Measurements from ENCODE around the gene IL21R.

The IL21R gene

DNA sequence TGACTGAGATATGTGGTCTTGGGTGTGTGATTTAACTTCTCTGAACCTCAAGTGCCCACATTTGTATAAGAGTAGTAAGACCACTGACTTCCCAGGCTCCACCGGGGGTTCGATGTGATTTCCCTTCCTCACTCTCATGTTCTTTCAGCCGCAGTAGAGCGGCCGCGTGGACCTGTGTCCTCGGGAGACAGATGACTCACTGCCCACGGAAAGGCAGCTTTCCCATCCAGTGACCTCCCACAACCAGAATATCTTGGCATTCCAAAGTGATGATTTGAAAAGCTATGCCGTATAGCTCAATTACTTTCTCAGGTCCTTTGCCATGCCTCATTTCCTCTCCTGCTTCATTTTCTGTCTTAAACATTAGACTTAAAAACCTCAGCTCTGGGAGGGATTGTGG, 73.6 kb downstream of the IL21R start:
- TF ChIP-seq GATA2 (IDR thresholded peaks at IDR 0.05; ENCODE audit: low read depth, low read length) (no peak), GATA3 (IDR thresholded peaks at IDR 0.05; ENCODE audit: low read depth, low read length) (no peak)

DNA sequence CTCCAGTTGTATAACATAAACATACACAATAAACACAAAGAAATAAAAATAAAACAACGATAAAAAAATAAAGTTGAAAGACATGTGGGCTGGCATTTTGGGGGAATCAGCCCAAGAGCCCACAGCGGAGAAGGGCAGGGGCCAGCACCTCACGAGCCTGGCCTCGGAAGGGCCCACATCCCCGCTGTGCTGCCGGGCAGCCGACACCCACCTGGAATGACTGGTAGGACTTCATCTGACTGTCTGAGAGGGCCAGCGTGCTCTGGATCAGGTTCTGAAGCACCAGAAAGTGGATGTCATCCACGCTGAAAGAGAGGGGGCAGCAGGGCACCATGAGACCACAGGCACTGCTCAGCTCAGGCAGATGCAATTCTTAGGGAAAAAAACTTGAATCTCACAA, 74.3 kb downstream of the IL21R start:
- TF ChIP-seq GATA2 (IDR thresholded peaks at IDR 0.05; ENCODE audit: low read depth, low read length) (no peak), GATA3 (IDR thresholded peaks at IDR 0.05; ENCODE audit: low read depth, low read length) (no peak)

GRCh38 chr16:27480761-27481160, 78.8 kb downstream of the IL21R start:
- TF ChIP-seq GATA2 (IDR thresholded peaks at IDR 0.05; ENCODE audit: low read depth, low read length) = no peak
- TF ChIP-seq GATA3 (IDR thresholded peaks at IDR 0.05; ENCODE audit: low read depth, low read length) = no peak

- TF ChIP-seq GATA3 (IDR thresholded peaks at IDR 0.05; ENCODE audit: low read depth, low read length) = no peak
Observed at GRCh38 chr16:27481282-27481934, 79.4 kb downstream of the IL21R start.

DNA sequence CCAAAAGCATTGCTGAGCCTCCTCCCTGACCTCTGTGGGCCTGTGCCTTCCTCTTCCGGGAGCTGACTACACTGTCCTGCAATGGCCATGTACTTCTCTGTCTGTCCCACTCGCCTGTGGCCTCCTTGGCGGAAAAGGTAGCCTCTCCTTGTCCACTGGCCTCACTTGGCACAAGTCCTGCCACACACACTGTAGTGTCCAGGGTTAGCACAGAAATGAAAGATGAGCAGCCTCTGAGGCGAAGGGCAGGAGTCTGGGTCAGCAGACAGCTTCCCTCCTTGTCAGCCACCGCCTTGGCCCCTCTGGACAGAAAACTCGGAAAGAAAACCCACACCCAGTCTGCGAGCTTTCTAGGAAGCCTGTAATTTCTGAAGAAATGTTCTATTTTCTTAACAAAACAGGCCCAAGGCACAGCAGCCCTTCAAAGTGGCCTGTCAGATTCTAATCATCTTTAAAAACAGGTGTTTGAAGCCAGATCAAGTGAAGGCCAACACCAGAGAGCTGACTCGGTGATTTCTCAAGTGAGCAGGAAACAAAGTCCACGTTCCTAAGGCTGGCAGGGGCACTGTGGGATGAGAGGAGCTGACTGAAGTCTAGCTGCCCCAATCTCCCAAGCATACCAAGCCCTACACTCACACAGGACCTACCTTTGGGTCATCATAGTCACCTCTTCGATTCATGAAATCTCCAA, 80.6 kb downstream of the IL21R start:
- TF ChIP-seq GATA3 (IDR thresholded peaks at IDR 0.05; ENCODE audit: low read depth, low read length) = no peak
- TF ChIP-seq GATA2 (IDR thresholded peaks at IDR 0.05; ENCODE audit: low read depth, low read length) = no peak

- TF ChIP-seq GATA2 (IDR thresholded peaks at IDR 0.05; ENCODE audit: low read depth, low read length) = no peak
- TF ChIP-seq GATA3 (IDR thresholded peaks at IDR 0.05; ENCODE audit: low read depth, low read length) = no peak
Observed at GRCh38 chr16:27483088-27483437, 81.1 kb downstream of the IL21R start.

GRCh38 chr16:27483624-27484023, 81.7 kb downstream of the IL21R start:
- TF ChIP-seq GATA3 (IDR thresholded peaks at IDR 0.05; ENCODE audit: low read depth, low read length) (no peak), GATA2 (IDR thresholded peaks at IDR 0.05; ENCODE audit: low read depth, low read length) (no peak)

DNA sequence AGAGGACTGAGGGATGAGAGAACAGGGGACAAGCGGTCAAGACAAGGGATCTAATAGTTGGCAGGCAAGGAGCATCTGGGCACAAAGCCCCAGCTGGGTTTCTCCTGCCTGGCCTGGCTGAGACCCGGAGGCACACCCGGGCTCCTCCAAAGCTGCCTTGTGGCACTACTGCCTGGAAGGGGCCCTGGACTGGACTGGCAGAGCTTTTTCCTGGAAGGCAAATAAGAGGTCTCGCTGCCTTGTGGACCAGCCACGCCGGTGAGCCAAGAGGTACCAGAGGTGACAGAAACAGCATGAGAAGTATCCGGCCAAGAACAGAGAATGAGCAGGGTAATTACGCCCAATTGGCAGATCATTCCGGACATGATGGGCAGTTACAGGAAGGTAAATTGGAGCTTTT, 83.2 kb downstream of the IL21R start:
- no peak for TF ChIP-seq GATA3 (IDR thresholded peaks at IDR 0.05; ENCODE audit: low read depth, low read length)
- no peak for TF ChIP-seq GATA2 (IDR thresholded peaks at IDR 0.05; ENCODE audit: low read depth, low read length)

DNA sequence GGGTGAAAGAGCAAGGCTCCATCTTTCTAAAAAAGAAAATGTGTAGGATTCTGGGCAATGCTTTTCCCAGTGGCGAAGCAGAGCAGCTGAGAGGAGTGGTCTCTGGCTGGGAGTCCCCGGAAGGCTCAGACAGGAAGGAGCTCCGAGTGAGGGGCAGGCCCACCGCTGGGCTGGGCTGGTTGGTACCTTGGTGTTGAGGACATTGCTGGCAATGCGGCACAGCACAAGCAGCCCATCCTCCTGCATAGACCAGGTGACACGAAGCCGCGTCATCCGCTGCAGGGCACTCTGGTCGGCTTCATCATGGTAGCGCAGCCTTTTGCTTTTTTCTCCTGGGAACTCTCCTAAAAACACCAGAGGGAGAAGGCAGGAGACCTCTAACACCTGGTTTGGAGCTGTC, 83.8 kb downstream of the IL21R start:
- TF ChIP-seq GATA3 (IDR thresholded peaks at IDR 0.05; ENCODE audit: low read depth, low read length) (no peak), GATA2 (IDR thresholded peaks at IDR 0.05; ENCODE audit: low read depth, low read length) (no peak)

DNA sequence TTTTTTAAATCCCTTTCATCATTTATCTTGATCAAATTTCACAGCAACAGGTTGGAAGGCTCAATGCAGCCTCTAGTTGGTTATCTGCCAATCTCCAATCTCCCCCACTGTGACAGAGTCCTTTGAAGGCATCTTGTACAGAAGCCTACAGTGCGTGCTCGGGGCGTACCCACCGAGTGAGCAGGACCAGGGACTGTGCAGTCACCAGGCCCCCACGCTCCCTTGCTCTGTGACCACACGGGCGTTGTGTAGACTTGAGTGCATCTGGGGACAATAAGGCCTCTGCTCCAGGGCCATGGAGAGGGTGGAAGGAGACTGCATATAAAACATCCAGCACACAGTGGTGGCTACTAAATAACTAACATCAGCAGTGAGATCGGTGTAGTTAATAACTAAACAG, 84.4 kb downstream of the IL21R start:
- TF ChIP-seq GATA2 (IDR thresholded peaks at IDR 0.05; ENCODE audit: low read depth, low read length) (no peak), GATA3 (IDR thresholded peaks at IDR 0.05; ENCODE audit: low read depth, low read length) (no peak)

DNA sequence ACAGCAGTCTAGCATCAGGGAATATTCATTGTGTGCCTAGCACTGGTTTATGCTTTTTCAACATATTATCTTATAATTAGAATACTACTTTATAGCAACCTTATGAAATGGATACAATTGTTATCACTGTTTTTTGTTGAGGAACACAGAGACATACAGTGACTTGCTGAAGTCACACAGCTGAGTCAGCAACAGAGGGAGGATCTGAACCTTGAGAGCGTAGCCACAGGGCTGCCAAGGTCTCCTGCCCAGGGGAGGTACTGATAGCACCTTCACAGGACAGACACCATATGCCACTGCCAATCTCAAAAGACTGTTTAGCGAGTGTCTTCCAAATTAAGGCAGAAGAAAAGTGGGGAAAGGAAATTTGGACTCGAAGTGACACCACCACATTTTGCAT, 84.8 kb downstream of the IL21R start:
- no peak for TF ChIP-seq GATA2 (IDR thresholded peaks at IDR 0.05; ENCODE audit: low read depth, low read length)

DNA sequence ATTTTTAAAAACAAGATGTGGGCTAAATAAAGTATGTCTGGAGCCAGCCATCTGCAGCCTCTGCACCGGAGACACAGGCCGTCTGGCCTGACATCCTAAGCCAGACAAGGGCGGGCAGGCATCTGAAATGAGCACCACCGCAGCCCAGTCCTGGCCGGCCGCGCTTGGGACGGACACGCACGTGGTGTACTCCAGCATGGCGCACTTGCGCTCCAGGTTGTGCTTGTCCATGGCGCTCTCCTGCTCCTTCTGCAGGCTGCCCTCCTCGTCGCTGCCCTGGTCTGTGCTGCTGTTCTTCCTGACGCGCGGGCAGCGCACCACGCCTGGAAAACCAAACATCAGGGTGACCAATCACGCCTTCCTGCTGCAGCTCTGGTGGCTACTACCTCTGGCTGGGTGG, 87.4 kb downstream of the IL21R start:
- TF ChIP-seq GATA2 (IDR thresholded peaks at IDR 0.05; ENCODE audit: low read depth, low read length) = no peak
- no peak for TF ChIP-seq GATA3 (IDR thresholded peaks at IDR 0.05; ENCODE audit: low read depth, low read length)

DNA sequence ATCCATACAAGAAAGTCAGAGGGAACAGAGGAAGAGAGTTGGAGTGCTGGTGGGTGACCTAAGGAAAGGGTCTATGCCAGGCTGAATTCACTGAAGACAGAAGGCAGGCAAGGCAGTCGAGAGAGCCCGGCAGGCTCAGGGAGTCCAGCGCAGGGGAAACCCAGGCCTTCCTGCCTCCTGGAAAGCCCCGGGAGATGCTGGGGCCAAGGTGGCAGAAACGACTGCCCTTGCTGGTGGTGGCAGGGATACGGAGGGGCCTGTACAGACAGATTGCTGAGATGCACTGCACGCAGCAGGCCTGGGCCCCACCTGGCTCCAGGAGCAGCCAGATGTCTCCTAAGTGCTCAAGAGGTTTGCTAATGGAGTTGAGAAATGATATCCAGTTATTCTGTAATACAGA, 87.9 kb downstream of the IL21R start:
- TF ChIP-seq GATA3 (IDR thresholded peaks at IDR 0.05; ENCODE audit: low read depth, low read length) (no peak), GATA2 (IDR thresholded peaks at IDR 0.05; ENCODE audit: low read depth, low read length) (no peak)

GRCh38 chr16:27491894-27492587, 90.1 kb downstream of the IL21R start:
- TF ChIP-seq GATA3 (IDR thresholded peaks at IDR 0.05; ENCODE audit: low read depth, low read length) = no peak
- no peak for TF ChIP-seq GATA2 (IDR thresholded peaks at IDR 0.05; ENCODE audit: low read depth, low read length)

DNA sequence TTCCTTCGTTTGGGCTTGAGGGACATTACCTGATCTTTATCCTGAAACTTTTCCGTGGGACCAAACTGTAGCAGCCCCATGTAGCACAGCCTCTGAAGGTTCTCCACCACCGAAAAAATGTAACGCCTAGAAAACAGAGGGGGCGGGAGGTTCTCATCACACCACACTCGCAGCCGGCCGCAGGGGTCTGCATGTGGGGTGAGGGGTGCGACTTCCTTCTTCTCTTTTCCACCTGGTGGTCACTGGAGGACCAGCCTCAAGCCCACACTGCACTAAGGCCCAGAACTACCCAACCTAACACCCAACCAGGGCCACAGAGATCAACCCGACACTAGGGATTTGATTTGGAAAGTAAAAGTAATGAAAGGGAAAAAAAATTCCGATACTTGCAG, 90.6 kb downstream of the IL21R start:
- no peak for TF ChIP-seq GATA2 (IDR thresholded peaks at IDR 0.05; ENCODE audit: low read depth, low read length)
- no peak for TF ChIP-seq GATA3 (IDR thresholded peaks at IDR 0.05; ENCODE audit: low read depth, low read length)
